Measurements from ENCODE around the gene ACOX3.

DNA sequence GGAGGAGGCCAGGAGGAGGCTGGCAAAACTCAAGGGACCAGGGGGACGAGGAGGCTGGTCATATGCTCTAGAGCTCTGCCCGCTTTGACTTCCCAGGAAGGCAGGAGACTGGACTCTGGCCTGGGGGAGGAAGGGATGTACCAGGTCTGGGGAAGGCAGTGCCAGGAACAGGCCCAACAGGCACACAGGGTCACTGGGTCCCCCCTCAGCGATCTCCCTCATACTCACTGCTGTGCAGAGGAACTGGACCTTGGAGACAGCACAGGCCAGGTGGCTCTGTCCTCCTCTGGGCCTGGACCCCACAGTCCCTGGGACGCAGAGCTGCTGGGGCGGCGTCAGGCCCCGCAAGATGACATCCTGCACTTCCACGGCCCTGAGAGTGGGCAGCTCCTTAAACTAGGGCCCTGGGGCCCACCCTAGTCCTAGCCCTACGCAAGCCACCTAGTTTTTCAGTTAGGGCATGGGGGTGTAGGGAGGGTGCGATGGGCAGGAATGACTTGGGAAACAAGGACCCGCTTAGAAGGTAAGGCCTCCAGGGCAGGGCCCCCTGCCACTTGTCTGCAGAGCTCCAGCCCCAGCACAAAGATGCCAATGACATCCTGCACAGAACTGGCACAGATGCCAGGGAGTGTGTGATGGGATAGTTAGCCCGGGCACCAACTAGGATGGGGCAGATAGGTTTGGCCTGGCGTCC is 111.5 kb downstream of the ACOX3 start:
- TF ChIP-seq, protein P1, sequence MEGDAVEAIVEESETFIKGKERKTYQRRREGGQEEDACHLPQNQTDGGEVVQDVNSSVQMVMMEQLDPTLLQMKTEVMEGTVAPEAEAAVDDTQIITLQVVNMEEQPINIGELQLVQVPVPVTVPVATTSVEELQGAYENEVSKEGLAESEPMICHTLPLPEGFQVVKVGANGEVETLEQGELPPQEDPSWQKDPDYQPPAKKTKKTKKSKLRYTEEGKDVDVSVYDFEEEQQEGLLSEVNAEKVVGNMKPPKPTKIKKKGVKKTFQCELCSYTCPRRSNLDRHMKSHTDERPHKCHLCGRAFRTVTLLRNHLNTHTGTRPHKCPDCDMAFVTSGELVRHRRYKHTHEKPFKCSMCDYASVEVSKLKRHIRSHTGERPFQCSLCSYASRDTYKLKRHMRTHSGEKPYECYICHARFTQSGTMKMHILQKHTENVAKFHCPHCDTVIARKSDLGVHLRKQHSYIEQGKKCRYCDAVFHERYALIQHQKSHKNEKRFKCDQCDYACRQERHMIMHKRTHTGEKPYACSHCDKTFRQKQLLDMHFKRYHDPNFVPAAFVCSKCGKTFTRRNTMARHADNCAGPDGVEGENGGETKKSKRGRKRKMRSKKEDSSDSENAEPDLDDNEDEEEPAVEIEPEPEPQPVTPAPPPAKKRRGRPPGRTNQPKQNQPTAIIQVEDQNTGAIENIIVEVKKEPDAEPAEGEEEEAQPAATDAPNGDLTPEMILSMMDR (conservative IDR thresholded peaks at IDR 0.05; ENCODE audit: low read depth, low read length) = no peak
- no peak for TF ChIP-seq EZH2 (IDR thresholded peaks at IDR 0.05; ENCODE audit: low read length, unreplicated experiment)
- no peak for TF ChIP-seq EZH2phosphoT487 (IDR thresholded peaks at IDR 0.05; ENCODE audit: borderline replicate concordance, low read length)
